GM10248 (cell line): ENCODE measurements around the gene ALAS1.

ENCODE experiments used
- CTCF ChIA-PET: fragments of 300-600 bp; sonication (Branson Sonifier 250); formaldehyde crosslinking; extraction: SDS; loops from one replicate; lab custom pipeline; 2021; ENCODE audit warnings: antibody characterized with exemption; lab: Yijun Ruan, JAX
- POLR2A ChIA-PET: fragments of 350-650 bp; sonication (Branson Sonifier 250); formaldehyde crosslinking; extraction: SDS; loops from one replicate; lab custom pipeline; 2020; ENCODE audit warnings: antibody characterized with exemption; lab: Yijun Ruan, JAX
- DNase-seq: peaks from one replicate; pipeline ENCODE4 v3.0.0; 2012; ENCODE audit errors: extremely low spot score
- TF ChIP-seq, protein P1 (sequence below): IDR thresholded peaks from 2 replicates; pipeline ENCODE4 v1.5.1; 2012; ENCODE audit warnings: mild to moderate bottlenecking, low read depth; ENCODE audit errors: extremely low read depth, missing control alignments, control extremely low read depth

Gene ALAS1

DNA sequence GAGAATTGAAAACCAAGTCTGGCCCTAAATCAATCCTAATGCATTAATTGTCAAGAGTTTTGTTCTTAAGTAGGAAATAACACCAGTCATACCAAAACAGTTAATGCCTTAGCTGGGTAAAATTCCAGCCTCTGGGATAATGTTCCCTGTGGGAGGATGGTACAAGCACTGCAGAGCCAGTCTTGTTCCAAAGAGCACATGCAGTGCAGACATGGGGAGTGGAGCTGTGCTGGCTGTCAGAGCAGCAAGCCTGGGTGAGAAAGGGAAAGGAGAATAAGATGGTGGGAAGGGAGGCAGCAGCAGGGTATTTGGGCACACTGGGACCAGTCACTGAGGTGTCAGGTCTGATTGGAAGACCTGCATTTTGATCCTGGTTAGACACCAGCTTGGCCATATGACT, 12.1 kb downstream of the ALAS1 start:
- DNase-seq = no peak
- ChIA-PET POLR2A (no interaction called here), CTCF (interaction anchor here (1.2 to 13.3 kb wide), 4 partner anchors 9 to 21 kb away, joined by 4 to 172 read pairs (median 6); no protein-coding TSS in a partner anchor)
- TF ChIP-seq, protein P1, sequence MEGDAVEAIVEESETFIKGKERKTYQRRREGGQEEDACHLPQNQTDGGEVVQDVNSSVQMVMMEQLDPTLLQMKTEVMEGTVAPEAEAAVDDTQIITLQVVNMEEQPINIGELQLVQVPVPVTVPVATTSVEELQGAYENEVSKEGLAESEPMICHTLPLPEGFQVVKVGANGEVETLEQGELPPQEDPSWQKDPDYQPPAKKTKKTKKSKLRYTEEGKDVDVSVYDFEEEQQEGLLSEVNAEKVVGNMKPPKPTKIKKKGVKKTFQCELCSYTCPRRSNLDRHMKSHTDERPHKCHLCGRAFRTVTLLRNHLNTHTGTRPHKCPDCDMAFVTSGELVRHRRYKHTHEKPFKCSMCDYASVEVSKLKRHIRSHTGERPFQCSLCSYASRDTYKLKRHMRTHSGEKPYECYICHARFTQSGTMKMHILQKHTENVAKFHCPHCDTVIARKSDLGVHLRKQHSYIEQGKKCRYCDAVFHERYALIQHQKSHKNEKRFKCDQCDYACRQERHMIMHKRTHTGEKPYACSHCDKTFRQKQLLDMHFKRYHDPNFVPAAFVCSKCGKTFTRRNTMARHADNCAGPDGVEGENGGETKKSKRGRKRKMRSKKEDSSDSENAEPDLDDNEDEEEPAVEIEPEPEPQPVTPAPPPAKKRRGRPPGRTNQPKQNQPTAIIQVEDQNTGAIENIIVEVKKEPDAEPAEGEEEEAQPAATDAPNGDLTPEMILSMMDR = no peak

GRCh38 chr3:52210550-52211046, 12.6 kb downstream of the ALAS1 start:
- DNase-seq = no peak
- TF ChIP-seq, protein P1 = no peak
- POLR2A ChIA-PET = no interaction called here
- CTCF ChIA-PET = interaction anchor here (1.2 to 13.3 kb wide), 4 partner anchors 8 to 21 kb away, joined by 4 to 172 read pairs (median 6); no protein-coding TSS in a partner anchor

DNA sequence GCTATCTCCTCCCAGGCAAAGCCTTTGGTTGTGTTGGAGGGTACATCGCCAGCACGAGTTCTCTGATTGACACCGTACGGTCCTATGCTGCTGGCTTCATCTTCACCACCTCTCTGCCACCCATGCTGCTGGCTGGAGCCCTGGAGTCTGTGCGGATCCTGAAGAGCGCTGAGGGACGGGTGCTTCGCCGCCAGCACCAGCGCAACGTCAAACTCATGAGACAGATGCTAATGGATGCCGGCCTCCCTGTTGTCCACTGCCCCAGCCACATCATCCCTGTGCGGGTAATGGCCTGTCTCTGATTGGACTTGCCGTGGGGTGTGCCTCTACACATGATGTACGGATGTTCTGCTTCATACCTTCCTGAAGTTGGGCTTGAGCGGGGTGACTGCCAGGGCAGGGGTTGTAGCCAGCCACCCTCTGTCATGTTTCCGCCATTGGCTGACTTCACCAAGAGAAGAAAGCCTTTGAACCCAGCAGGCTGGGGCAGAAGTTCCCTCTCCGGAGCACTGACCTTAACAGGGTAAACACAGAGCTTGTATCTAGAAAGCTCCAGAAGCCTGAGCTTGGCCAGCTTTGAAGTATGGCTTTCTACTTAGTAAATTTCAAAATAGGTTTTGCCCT, 13.4 kb downstream of the ALAS1 start:
- TF ChIP-seq, protein P1 = no peak
- ChIA-PET POLR2A (no interaction called here), CTCF (interaction anchor here (1.0 to 13.3 kb wide), 4 partner anchors 8 to 210 kb away, joined by 4 to 172 read pairs (median 6); no protein-coding TSS in a partner anchor)
- no peak for DNase-seq

GRCh38 chr3:52213005-52213404, 15.0 kb downstream of the ALAS1 start:
- DNase-seq = no peak
- ChIA-PET POLR2A (no interaction called here), CTCF (interaction anchor here (0.9 to 13.3 kb wide), 3 partner anchors 6 to 65 kb away, joined by 3 to 172 read pairs (median 3); partner anchors contain the start of gene WDR82)
- TF ChIP-seq, protein P1 = no peak

DNA sequence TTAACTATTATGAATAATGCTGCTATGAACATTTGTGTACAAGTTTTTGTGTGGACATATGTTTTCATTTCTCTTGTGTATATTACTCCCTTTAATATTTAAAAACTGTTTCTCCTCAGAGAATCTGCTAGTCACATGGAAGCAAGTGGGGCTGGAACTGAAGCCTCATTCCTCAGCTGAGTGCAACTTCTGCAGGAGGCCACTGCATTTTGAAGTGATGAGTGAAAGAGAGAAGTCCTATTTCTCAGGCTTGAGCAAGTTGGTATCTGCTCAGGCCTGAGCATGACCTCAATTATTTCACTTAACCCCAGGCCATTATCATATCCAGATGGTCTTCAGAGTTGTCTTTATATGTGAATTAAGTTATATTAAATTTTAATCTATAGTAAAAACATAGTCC, 15.9 kb downstream of the ALAS1 start:
- CTCF ChIA-PET = interaction anchor here (0.9 to 10.4 kb wide), 4 partner anchors 7 to 65 kb away, joined by 3 to 172 read pairs (median 50); partner anchors contain the start of gene WDR82
- TF ChIP-seq, protein P1 = no peak
- POLR2A ChIA-PET = interaction anchor here (0.6 kb wide), 1 partner anchor 1977 kb away, joined by 5 read pairs; no protein-coding TSS in a partner anchor
- DNase-seq = no peak

GRCh38 chr3:52215351-52215750, 17.4 kb downstream of the ALAS1 start:
- DNase-seq = no peak
- POLR2A ChIA-PET = interaction anchor here (0.8 to 1.5 kb wide), 3 partner anchors 9 to 219 kb away, joined by 3 to 6 read pairs (median 3); partner anchors contain the start of genes PPM1M and RPL29
- TF ChIP-seq, protein P1 = no peak
- CTCF ChIA-PET = interaction anchor here (1.6 to 11.6 kb wide), 4 partner anchors 9 to 124 kb away, joined by 5 to 172 read pairs (median 119); partner anchors contain the start of gene TLR9
